NCI-H2196 treated with DMSO at 0.1 percent for 48 hours (cell line): ENCODE data around the gene CSRP3.
"Not testable (repeated sequence)": the region's sequence is repeated elsewhere in the genome, so short reads cannot be mapped to it uniquely, and the experiment has no call there.

ENCODE experiments used
- DNase-seq: peaks from one replicate; lab custom pipeline; 2025; ENCODE audit not compliant: unreplicated experiment; lab: John Stamatoyannopoulos, UW

The CSRP3 gene

GRCh38 chr11:19136884-19137283 lies 64.9 kb downstream of the CSRP3 start:
- DNase-seq, result not testable (repeated sequence)

GRCh38 chr11:19134004-19134403 lies 67.8 kb downstream of the CSRP3 start:
- no peak for DNase-seq
